Inflammatory macrophage (primary cell): ENCODE results near the gene TMEM253.
A peak's percentile ranks its signal among the peaks of the same experiment; 100 is the strongest.

Experiments
- DNase-seq, 2 donors: peaks; one replicate each; pipeline ENCODE4 v3.0.0-alpha.2; 2020 to 2022

Gene TMEM253

GRCh38 chr14:21105095-21105494 lies 4.2 kb downstream of the TMEM253 start:
- DNase-seq = peak; percentile 28 to 38

DNA sequence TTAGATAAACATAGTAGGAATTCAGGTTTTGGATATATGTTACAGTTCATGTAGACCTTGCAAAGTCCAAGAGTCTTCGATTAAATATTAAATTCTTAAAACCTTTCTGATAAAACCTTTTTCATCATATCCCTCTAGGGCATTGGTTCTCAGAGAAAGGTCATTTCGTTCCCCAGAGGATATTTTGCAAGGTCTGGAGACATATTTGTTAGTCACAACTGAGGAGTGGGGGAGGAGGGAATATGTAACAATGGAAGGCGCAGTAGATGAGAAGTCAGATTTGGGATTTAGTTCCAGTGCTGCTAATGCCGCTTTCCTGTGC lies 5.3 kb downstream of the TMEM253 start:
- peak in 1 of 2 donors; percentile 78 for DNase-seq

DNA sequence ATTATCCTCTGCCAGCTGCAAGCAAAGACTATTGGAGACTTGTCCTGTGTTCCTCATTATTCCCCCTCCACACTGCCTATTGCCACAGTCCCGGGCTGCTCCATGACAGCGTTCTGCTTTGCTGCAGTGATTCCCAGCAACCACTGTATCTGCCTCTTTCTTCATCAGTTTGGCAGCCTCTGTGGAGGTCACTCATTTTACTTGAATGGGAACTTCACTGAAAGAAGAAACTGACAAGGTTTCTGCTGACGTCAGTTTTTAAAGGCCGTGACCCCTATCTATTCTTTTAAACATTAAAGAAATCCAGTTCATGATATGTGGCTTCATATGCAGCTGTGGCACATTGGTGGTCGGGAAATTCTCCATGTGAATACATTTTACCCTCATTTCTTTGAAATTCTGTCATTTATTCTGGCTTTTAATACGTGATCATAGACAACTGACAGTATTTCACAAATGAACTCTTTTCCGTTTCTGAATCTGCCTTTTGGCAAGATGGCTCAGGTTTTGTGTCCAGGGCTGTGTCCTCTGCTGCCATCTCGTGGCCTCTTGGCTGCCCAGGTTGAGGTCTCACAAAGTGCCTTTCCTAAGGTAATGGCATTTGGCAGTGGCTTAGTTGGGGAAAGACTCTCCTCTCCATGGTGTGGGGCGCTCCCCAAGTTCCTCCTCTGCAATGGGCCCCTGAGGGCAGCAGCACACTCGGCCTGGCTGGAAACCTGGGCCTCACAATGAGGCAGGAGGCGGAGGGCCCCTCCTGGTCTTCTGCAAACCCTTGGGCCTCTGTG lies 5.8 kb downstream of the TMEM253 start:
- peak; percentile 82 to 89 for DNase-seq

DNA sequence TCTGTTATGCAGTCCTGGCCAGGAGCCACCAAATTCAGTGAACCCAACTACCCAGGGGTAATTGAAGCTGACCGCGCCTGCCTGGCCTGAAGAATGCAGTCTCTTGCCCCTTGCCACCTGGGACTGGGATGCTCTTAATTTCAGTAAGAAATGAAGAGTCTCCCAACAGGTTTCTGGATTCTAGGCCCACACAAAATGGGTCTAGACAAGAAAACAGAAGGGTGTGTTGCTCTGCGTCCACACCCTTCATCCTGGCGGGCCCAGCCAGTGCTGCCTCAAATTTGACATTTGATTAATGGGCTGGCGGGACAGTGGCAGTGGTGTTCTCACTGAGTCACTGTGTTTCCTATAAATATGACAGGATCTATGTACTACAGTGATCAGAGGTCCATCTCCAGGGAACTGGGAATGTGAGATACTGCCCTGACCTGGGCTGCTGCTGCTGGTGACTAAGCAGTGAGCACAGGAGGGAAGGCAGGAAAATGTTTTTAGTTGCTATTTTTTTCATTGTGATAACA lies 6.5 kb downstream of the TMEM253 start:
- DNase-seq = no peak

- DNase-seq = no peak
Observed at GRCh38 chr14:21108791-21109190, 7.9 kb downstream of the TMEM253 start.

GRCh38 chr14:21109377-21110138 lies 8.7 kb downstream of the TMEM253 start:
- no peak for DNase-seq

GRCh38 chr14:21112255-21112654 lies 11.4 kb downstream of the TMEM253 start:
- no peak for DNase-seq

- DNase-seq = no peak
Observed at GRCh38 chr14:21113369-21113768, 12.5 kb downstream of the TMEM253 start.

DNA sequence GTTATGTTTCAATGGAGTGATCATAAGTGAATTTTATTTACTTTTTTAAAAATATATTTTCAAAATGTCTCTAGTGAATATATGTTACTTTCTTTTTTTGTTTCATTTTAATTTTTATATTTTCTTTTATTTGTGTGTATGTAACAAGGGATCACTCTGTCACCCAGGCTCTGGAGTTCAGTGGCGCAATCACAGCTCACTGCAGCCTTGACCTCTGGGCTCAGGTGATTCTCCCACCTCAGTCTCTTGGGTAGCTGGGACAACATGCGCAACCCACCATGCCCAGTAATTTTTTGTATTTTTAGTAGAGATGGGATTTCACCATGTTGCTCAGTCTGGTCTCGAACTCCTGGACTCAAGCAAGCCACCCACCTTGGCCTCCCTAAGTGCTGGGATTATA lies 18.1 kb downstream of the TMEM253 start:
- no peak for DNase-seq

GRCh38 chr14:21120686-21121085 lies 19.8 kb downstream of the TMEM253 start:
- DNase-seq = peak; percentile 40 to 73

DNA sequence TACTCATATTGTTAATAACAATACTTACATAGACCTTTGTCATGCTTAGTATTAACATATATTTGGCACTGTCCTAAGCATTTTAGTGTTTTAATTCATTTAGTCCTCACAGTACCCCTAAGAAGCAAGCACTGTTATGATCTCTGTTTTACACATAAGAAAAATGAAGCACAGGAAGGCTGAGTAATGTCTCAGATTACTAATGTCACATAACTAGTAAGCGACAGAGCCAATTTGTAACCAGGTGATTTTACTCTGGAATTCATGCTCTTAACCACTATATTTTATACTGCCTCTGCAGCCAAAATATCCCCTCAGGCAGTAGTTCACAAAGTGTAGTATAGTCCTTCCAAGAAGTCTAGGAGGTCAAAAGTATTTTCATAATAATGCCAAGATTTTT lies 20.3 kb downstream of the TMEM253 start:
- no peak for DNase-seq

DNA sequence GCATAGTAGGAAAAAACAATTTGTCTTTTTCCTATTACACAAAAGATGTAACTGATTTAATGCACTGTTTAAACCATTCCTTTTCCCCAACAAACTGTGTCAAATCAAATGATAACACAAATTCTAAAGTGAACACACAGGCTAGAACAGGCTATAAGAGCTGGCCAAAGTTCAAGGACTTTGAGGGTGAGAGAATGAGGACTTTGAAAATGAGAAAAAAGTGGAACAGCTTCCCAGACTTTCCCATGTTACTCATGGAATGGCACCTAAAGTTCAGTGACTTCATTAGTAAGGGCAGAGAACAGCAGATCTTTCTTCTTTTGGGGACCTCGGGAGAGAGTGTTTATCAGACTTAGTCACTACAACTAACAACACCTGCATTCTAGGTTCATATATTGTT lies 22.6 kb downstream of the TMEM253 start:
- no peak for DNase-seq

- no peak for DNase-seq
Observed at GRCh38 chr14:21133901-21134300, 33.0 kb downstream of the TMEM253 start.

DNA sequence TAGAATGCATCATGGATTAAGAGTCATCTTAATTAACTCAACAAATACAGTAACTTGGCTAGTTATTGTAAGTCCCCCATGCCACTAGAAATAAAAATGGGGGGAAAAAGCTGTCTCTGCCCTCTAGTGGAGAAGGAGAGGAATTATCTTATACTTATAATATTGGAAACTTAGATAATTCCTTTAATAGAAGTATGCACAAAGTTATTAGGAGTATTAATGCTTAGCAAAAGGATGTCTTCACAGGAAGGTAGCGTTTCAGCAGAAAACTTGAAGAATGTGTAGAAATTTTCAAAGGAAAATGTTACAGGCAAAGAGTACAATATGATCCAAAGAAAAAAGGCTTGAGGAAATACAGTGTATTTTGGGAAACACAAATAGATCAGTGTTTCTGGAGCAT lies 35.2 kb downstream of the TMEM253 start:
- DNase-seq = peak; percentile 5 to 12

- no peak for DNase-seq
Observed at GRCh38 chr14:21142357-21142756, 41.5 kb downstream of the TMEM253 start.

GRCh38 chr14:21145437-21145836 lies 44.6 kb downstream of the TMEM253 start:
- DNase-seq = no peak

DNA sequence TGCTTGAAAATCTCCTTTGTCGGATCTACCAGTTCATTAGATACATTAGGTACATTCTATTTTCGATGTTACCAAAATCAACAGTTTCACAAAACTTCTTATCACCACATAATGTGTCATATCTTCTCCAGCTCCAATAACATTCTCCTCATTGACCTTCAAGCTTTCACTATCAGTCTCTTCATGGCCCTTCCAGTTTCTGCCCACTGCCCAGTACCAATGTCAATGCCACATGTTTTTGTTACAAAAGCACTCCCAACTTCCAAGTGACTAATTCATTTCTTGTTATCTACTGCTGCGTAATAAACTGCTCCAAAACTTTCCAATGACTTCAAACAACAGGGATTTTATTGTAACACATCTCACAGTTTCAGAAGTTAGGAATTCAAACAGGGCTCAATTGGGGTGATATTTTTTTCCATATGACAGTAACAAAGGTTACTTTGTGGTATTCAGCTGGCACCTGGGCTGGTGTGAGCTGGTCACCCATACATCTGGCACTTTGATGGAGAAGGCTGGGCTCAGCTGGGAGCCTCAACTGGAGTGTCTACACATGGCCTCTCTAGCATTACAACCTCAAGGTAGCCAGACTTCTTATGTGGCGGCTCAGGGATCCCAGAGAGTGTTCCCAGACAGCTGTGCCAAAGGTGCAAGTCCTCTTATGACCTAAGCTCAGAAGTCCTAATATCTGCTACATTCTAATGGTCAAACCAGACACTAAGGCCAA lies 48.9 kb downstream of the TMEM253 start:
- no peak for DNase-seq
